Stimulated activated CD4-positive, alpha-beta T cell treated with anti-CD3 and anti-CD28 coated beads, Interleukin-12 subunit alpha, Interleukin-12 subunit beta, amount 100 ng/mL, for 48 hours (primary cell): ENCODE measurements around the gene CAPRIN1.

Experiments used
- DNase-seq, 3 donors: peaks; one replicate each; pipeline ENCODE4 v3.0.0-alpha.2; 2020; ENCODE audit warnings: low read depth in 2 of 3, low spot score in 1 of 3

The CAPRIN1 gene

GRCh38 chr11:34051349-34052035, at the start of gene CAPRIN1:
Gene CAPRIN1 (plus strand): TSS chr11:34051731. CDS start chr11:34052421, 690 bp downstream.
- DNase-seq: peak; percentile 70 to 82 (median 76)

DNA sequence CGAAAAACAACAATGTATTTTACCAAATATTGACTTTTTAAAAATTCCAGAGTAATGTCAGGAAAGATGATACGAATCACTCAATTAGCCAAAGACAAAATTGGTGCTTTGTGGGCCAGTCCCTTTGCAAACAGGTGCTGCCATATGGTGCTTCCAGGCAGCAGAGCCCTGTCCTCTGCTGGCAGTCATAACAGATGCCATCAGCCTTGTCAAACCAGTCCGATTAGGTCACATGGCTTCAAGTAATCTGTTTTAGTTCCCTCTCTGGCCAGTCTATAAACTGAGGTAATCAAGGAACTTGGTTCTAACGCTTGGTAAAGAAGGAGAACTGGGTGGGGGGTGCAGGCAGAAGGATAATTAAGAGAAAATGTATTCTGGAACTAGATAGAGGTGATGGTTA, 49.1 kb upstream of the CAPRIN1 start:
- no peak for DNase-seq

DNA sequence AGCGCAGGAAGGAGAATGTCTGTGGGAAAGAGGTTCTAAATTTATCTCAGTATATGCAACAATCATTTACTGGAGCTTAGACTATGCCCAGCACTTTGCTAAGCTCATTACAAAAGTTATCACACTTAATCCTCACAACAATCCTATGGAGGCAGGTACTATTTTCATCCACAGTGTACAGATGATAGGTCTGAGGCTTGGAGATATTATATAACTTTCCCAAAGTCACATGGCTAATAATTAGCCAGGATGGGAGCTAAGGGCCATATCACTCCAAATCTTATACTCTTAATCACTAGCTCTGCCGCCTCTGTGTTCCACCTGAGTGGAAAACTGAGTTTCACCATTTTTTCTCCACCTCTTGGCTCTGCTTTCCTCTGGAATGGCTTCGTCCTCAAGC, 47.3 kb upstream of the CAPRIN1 start:
- no peak for DNase-seq

GRCh38 chr11:34006876-34007275, 44.7 kb upstream of the CAPRIN1 start:
- DNase-seq: no peak

GRCh38 chr11:34012734-34013133, 38.8 kb upstream of the CAPRIN1 start:
- no peak for DNase-seq

DNA sequence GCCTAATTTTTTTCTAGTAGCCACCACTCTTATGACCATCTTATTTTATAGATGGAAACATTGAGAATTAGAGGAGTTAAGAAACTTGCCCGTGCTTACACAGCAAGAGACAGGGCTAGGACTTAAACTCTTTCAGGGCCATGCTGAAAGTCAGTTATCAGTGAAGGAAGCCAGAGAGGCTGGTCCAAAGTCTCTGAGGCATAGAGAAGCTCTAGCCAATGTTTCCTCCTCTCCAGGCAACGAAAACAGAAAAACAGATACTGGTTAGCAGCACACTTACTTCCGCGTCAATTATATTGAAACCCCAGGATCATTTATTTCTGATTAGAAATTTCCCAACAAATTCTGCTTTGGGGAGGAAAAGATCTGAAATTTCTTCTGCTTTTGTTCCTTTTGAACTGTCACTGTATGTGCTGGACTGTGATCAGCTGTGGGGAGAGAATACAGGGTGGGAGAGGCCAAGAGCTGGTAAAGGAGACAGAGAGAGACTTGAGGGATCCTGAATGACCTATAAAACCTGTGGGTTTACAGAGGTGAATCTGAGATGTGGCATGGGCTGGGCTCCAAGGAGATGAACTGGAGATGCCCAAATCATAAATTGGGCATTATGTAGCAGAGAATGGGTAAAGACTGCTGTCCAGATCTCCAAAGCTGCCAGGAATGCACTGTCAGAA, 37.5 kb upstream of the CAPRIN1 start:
- DNase-seq: no peak

GRCh38 chr11:34021977-34022735, 29.4 kb upstream of the CAPRIN1 start:
- DNase-seq: no peak

DNA sequence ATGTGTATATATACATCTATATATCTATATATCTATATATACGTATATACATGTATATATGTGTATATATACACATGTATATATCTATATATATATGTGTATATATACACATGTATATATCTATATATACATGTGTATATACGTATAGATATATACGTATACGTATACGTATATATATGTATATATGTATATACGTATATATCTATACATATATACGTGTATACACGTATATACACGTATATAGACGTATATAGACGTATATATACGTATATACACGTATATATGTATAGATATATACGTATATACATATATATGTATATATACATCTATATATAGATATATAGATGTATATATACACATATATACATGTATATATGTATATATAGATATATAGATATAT, 25.1 kb upstream of the CAPRIN1 start:
- no peak for DNase-seq

- DNase-seq: no peak
Measured at GRCh38 chr11:34027516-34028408, 23.8 kb upstream of the CAPRIN1 start.

- DNase-seq: no peak
Measured at GRCh38 chr11:34028425-34028824, 23.1 kb upstream of the CAPRIN1 start.

- no peak for DNase-seq
Measured at GRCh38 chr11:34029176-34029575, 22.4 kb upstream of the CAPRIN1 start.

- no peak for DNase-seq
Measured at GRCh38 chr11:34030382-34030781, 21.1 kb upstream of the CAPRIN1 start.

- DNase-seq: no peak
Measured at GRCh38 chr11:34033399-34033798, 18.1 kb upstream of the CAPRIN1 start.

GRCh38 chr11:34034053-34034452, 17.5 kb upstream of the CAPRIN1 start:
- DNase-seq: no peak

- no peak for DNase-seq
Measured at GRCh38 chr11:34036456-34036855, 15.1 kb upstream of the CAPRIN1 start.

GRCh38 chr11:34037016-34037415, 14.5 kb upstream of the CAPRIN1 start:
- DNase-seq: no peak

- no peak for DNase-seq
Measured at GRCh38 chr11:34040571-34040970, 11.0 kb upstream of the CAPRIN1 start.

DNA sequence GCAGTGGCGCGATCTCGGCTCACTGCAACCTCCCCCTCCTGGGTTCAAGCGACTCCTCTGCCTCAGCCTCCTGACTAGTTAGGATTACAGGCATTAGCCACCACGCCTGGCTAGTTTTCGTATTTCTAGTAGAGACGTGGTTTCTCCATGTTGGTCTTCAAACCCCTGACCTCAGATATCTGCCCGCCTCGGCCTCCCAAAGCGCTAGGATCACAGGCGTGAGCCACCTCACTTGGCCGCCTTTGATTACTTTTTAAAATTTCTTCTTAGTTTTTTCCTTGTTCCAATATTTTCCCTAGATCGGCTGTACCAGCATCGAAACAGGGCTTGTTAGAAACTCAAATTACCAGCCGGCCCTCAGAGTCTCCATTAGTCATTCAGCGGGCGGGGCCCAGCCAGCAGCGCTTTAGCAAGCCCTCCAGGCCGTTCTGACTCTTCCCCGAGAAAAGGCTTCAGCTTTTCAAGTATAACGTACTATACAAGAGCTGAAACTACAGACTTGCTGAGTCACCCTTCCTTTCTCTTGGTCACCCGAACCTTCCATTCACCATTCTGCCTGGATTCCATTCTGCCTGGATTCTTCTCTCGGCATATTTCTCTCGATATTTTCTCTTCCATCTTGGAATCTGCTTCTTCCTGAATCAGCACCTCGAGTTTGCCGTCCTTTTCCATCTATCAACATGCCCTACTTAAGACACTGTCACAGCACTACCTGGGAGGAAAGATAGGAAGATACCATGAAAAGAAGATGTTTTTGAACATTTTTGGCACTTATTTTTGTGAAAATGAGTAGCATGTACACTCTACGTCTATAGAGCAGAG, 6.7 kb upstream of the CAPRIN1 start:
- DNase-seq: peak in 1 of 3 donors; percentile 13

- DNase-seq: no peak
Measured at GRCh38 chr11:34049028-34049427, 2.5 kb upstream of the CAPRIN1 start.
